BJ (cell line): ENCODE measurements around the gene FBXO22. TPM values are rescaled to one million over a fixed set of nuclear protein-coding genes. Genes with fewer than 3 reads are reported as not detected.

Source experiments
- CTCF ChIA-PET: fragments of 350-600 bp; formaldehyde crosslinking; extraction: SDS; loops from one replicate; lab custom pipeline; 2021; ENCODE audit warnings: antibody characterized with exemption, inconsistent platforms; lab: Yijun Ruan, JAX
- POLR2A ChIA-PET: fragments of 300-600 bp; sonication (Branson Sonifier 250); formaldehyde crosslinking; extraction: SDS; loops from one replicate; lab custom pipeline; 2021; ENCODE audit warnings: antibody characterized with exemption; lab: Charles Lee
- DNase-seq: peaks from one replicate; pipeline ENCODE4 v3.0.0-alpha.2; 2011; ENCODE audit warnings: low read depth
- H3K27me3 ChIP-seq: 2 replicates; pipeline ENCODE4 v1.6.0; 2011; ENCODE audit warnings: low read length; ENCODE audit not compliant: control insufficient read depth, insufficient read depth
- H3K36me3 ChIP-seq: 2 replicates; pipeline ENCODE4 v1.5.1; 2011; ENCODE audit warnings: low read length; ENCODE audit not compliant: control insufficient read depth, insufficient read depth
- H3K4me3 ChIP-seq: 2 replicates; pipeline ENCODE4 v1.5.1; 2011; ENCODE audit warnings: low read depth, mild to moderate bottlenecking, control low read depth, low read length
- polyA plus RNA-seq: library from polyadenylated mRNA; depleted of rRNA; stranded (reverse); fragments of >200 nt; gene quantifications from 2 replicates; pipeline ENCODE4 v1.2.3, GENCODE V29; 2011; rRNA removed
- small RNA-seq: library from RNA; depleted of rRNA; stranded (forward); fragments of <200 nt; gene quantifications from one replicate; pipeline ENCODE3, GENCODE V24; 2012; ENCODE audit warnings: low replicate concordance, low read depth; ENCODE audit not compliant: insufficient read length
- TF ChIP-seq, protein P1 (sequence below): IDR thresholded peaks from 2 replicates; pipeline ENCODE4 v1.5.1; 2011; ENCODE audit warnings: low read depth, mild to moderate bottlenecking, control low read depth, inconsistent platforms, low read length, moderate library complexity; ENCODE audit not compliant: insufficient read depth

The FBXO22 gene
- polyA plus RNA-seq, 1 experiment: 31.8 TPM

DNA sequence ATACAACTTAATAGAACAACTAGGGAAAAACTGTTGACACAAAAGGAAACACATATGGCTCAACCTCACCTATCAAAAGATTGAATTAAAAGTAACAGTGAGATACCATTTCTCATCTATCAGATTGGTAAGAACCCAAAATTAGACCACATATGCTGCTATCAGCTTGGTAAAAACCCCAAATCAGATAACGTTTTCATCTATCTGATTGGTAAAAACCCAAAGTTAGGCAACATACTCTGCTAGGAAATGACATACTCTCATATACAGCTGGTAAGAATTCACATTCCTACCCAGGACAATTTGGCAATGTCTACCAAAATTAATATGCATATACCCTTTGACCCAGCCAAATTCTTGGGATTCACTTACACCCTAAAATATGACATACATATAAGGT lies 82.3 kb downstream of the FBXO22 start:
- CTCF ChIA-PET: no interaction called here
- peaks cover under 1% of the 10 kb centered on the region; the same call in 1 of the 2 replicates for H3K27me3 ChIP-seq
- TF ChIP-seq, protein P1, sequence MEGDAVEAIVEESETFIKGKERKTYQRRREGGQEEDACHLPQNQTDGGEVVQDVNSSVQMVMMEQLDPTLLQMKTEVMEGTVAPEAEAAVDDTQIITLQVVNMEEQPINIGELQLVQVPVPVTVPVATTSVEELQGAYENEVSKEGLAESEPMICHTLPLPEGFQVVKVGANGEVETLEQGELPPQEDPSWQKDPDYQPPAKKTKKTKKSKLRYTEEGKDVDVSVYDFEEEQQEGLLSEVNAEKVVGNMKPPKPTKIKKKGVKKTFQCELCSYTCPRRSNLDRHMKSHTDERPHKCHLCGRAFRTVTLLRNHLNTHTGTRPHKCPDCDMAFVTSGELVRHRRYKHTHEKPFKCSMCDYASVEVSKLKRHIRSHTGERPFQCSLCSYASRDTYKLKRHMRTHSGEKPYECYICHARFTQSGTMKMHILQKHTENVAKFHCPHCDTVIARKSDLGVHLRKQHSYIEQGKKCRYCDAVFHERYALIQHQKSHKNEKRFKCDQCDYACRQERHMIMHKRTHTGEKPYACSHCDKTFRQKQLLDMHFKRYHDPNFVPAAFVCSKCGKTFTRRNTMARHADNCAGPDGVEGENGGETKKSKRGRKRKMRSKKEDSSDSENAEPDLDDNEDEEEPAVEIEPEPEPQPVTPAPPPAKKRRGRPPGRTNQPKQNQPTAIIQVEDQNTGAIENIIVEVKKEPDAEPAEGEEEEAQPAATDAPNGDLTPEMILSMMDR: no peak
- DNase-seq: no peak
- no peak overlapping the region for H3K4me3 ChIP-seq
- no peaks in the 10 kb centered on the region for H3K36me3 ChIP-seq
- POLR2A ChIA-PET: no interaction called here

DNA sequence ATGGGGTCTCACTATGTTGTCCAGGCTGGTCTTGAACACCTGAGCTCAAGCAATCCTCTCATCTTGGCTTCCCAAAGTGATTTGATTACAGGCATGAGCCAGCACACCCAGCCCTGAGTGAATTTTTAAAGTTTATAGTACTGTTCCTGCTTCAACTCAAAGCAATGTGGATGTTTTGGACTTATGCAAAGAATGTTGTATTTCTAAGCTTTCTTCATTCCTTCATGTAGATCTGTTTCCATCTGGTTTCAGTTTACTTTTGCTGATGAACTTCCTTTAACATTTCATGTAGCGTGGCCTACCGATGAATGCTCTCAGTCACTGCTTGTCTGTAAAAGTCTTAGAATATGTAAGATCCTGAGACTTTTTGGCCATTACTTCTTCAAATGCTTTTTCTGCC lies 85.4 kb downstream of the FBXO22 start:
- peak; percentile 37 for DNase-seq
- TF ChIP-seq, protein P1: no peak
- CTCF ChIA-PET: no interaction called here
- H3K4me3 ChIP-seq: no peak overlapping the region
- no peaks in the 10 kb centered on the region for H3K36me3 ChIP-seq
- H3K27me3 ChIP-seq: no peaks in the 10 kb centered on the region
- POLR2A ChIA-PET: no interaction called here

DNA sequence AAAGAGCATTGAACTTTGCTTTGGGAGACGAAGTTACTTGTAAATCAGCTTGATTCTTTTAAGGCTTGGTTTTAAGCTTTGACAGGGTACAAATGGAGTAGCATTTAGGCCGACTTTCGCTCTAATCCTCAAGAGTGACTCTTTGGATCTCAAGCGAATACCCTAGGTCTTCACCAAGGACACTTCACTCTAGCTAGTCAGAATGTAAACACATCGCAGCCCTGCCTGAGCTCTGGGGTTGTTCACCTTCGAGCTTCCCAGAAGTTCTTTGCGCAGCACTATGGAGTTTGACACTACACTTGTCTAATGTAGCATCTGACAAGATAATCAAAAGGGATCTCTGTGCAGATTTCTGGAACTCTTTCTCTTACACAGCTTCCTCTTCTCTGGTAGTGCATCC lies 86.2 kb downstream of the FBXO22 start:
- no peak for DNase-seq
- CTCF ChIA-PET: interaction anchor here (0.6 kb wide), 1 partner anchor 257 kb away, joined by 4 read pairs; no protein-coding TSS in a partner anchor

More for the DNA sequence above, 86.2 kb downstream of the FBXO22 start:
- Histone ChIP-seq H3K27me3 (no peaks in the 10 kb centered on the region), H3K36me3 (no peaks in the 10 kb centered on the region), H3K4me3 (no peak overlapping the region)
- POLR2A ChIA-PET: no interaction called here
- TF ChIP-seq, protein P1: no peak

Small RNAs within 50 kb of the gene (small RNA-seq; reads per million reads assigned to genes)
- gene RN7SL510P: not detected

Other genes starting within 250 kb of the FBXO22 start
- gene CSPG4, start 191.0 kb upstream of the FBXO22 start, polyA plus RNA-seq: 9.5 and 24.1 TPM in 2 replicates
- gene UBE2Q2, start 60.4 kb upstream of the FBXO22 start, polyA plus RNA-seq: 22.6 and 33.9 TPM in 2 replicates
- gene NRG4, start 108.5 kb downstream of the FBXO22 start, polyA plus RNA-seq: not detected in 2 replicates
- gene TMEM266, start 156.1 kb downstream of the FBXO22 start, polyA plus RNA-seq: 0.07 and 0.18 TPM in 2 replicates